ENCODE measurements around the gene BCAS1.

Gene BCAS1

DNA sequence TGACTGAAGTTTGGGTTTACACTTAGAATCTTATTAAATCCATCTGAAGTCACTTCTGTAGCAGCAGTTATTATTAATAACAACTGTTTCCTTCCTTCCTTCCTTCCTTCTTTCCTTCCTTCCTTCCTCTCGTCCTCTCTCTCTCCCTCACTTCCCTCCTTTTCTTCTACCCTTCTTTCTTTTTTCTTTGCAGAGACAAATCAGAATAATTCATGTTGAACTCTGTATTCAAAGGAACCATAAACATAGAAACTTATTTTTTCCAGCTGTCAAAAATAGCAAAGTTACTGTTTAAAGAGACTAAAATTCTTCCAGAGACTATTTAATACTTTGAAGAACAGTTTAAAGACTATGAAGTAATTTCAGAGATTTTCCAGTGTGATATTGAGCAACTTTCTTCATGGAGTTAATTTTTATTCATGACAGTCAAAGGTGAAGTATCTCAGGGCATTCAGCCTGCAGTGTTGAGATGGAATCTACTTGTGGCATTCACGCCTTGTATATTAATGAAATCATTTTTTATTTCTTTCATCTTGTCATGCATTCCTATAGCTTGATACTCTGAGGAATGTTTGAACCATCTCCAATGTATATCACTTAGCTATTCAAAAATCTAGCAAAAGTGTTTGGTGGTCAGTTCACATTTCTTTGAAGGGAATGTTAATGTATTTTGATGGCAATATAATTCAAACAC lies 109.7 kb downstream of the BCAS1 start:
- no peak for DNase-seq (ENCODE audit: extremely low read depth, insufficient read length)
- no peaks in the 10 kb centered on the region for H3K36me3 ChIP-seq (ENCODE audit: control insufficient read depth, insufficient read depth, low read length)
- H3K4me3 ChIP-seq (replicated peaks; ENCODE audit: low read depth, low read length) = no peak overlapping the region
- TF ChIP-seq, protein P1, sequence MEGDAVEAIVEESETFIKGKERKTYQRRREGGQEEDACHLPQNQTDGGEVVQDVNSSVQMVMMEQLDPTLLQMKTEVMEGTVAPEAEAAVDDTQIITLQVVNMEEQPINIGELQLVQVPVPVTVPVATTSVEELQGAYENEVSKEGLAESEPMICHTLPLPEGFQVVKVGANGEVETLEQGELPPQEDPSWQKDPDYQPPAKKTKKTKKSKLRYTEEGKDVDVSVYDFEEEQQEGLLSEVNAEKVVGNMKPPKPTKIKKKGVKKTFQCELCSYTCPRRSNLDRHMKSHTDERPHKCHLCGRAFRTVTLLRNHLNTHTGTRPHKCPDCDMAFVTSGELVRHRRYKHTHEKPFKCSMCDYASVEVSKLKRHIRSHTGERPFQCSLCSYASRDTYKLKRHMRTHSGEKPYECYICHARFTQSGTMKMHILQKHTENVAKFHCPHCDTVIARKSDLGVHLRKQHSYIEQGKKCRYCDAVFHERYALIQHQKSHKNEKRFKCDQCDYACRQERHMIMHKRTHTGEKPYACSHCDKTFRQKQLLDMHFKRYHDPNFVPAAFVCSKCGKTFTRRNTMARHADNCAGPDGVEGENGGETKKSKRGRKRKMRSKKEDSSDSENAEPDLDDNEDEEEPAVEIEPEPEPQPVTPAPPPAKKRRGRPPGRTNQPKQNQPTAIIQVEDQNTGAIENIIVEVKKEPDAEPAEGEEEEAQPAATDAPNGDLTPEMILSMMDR (IDR thresholded peaks at IDR 0.05; ENCODE audit: insufficient read depth, low read length, poor library complexity, severe bottlenecking) = no peak
- H3K27me3 ChIP-seq (replicated peaks; ENCODE audit: control insufficient read depth, insufficient read depth, low read length) = no peaks in the 10 kb centered on the region

DNA sequence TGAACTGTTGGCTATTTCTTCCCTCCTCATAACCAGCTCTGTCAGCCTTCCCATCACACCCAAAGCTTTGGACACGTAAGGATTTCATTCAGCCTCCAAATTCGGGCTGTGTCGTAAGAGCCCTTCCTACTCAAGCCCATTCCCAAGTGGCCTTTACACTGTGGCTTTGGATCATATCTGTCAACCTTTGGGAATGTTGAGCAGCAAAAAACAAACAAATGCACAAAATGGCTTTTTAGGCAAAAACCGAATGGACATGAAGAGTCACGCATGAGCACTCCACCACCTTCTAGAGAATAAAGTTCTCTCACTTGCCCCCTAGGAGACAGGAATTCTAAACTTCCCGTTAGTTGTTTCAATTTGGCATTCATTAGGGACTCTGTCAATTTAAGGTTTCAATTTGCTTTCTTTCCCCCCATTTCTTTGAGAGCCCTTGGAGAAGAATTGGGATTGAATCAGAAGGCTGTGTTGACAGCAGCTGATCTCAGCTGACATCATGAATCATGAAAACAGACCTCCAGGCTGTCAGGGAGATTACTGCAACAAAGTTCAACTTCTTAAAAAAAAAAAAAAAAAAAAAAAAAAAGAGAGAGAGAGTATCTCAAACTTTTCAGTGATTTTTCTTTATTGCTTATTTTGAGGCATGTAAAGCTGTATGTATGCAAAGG lies 110.3 kb downstream of the BCAS1 start:
- H3K4me3 ChIP-seq (replicated peaks; ENCODE audit: low read depth, low read length) = no peak overlapping the region
- H3K36me3 ChIP-seq (ENCODE audit: control insufficient read depth, insufficient read depth, low read length) = no peaks in the 10 kb centered on the region
- TF ChIP-seq, protein P1 (IDR thresholded peaks at IDR 0.05; ENCODE audit: insufficient read depth, low read length, poor library complexity, severe bottlenecking) = no peak
- H3K27me3 ChIP-seq (replicated peaks; ENCODE audit: control insufficient read depth, insufficient read depth, low read length) = no peaks in the 10 kb centered on the region
- DNase-seq (ENCODE audit: extremely low read depth, insufficient read length) = no peak

DNA sequence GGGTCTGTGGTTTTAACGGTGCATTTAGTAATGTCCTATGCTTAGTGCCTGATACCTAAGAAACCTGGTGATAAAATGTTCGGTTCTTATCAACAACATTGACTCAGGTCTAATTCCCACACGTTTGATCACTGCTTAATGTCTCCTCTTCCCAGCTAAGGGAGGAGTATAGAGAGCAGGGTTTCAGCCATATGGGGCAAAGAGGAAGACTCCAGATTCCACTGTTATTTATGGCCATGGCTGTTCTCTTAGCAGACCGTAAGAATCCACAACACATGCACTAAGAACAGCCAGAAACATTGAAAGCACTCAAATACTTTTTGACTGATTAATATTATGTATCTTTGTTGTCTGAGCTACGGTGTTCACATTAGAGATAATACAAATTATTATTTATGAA lies 112.1 kb downstream of the BCAS1 start:
- no peak for DNase-seq (ENCODE audit: extremely low read depth, insufficient read length)
- no peaks in the 10 kb centered on the region for H3K27me3 ChIP-seq (replicated peaks; ENCODE audit: control insufficient read depth, insufficient read depth, low read length)
- no peak overlapping the region for H3K4me3 ChIP-seq (replicated peaks; ENCODE audit: low read depth, low read length)
- no peaks in the 10 kb centered on the region for H3K36me3 ChIP-seq (ENCODE audit: control insufficient read depth, insufficient read depth, low read length)
- TF ChIP-seq, protein P1 (IDR thresholded peaks at IDR 0.05; ENCODE audit: insufficient read depth, low read length, poor library complexity, severe bottlenecking) = no peak

DNA sequence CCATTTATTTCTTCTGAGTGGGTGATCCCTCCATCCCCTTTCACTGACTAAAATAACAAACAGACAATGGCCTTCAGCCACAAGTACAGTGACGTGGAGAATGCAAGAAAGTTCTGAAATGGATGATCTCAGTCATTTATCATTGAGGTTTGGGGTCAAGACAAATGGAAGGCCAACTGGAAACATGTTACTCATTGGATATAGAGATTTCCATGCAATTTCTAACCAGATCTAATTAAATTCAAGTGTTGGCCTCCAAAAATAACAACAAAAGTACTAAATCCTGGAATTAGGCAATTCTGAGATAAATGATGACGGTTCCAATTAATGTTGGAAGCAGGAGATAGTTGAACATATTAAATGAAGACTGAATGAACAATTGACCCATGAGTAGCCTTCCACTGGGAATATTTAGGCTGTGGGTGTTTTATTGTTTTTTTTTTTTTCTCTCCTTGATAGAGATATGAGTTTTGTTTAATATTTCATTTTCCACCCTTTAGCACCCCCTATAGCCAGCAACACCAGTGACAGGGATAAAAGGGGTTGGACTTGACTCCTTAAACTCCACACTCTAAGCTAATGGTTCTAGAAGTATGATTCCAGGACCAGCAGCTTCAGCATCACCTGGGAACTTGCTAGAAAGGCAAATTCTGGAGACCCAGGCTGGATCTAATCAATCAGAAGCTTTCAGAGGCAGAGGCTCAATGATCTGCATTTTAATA lies 112.8 kb downstream of the BCAS1 start:
- Histone ChIP-seq H3K4me3 (replicated peaks; ENCODE audit: low read depth, low read length) (no peak overlapping the region), H3K36me3 (ENCODE audit: control insufficient read depth, insufficient read depth, low read length) (no peaks in the 10 kb centered on the region), H3K27me3 (replicated peaks; ENCODE audit: control insufficient read depth, insufficient read depth, low read length) (no peaks in the 10 kb centered on the region)
- DNase-seq (ENCODE audit: extremely low read depth, insufficient read length) = no peak
- TF ChIP-seq, protein P1 (IDR thresholded peaks at IDR 0.05; ENCODE audit: insufficient read depth, low read length, poor library complexity, severe bottlenecking) = peak; percentile 12

DNA sequence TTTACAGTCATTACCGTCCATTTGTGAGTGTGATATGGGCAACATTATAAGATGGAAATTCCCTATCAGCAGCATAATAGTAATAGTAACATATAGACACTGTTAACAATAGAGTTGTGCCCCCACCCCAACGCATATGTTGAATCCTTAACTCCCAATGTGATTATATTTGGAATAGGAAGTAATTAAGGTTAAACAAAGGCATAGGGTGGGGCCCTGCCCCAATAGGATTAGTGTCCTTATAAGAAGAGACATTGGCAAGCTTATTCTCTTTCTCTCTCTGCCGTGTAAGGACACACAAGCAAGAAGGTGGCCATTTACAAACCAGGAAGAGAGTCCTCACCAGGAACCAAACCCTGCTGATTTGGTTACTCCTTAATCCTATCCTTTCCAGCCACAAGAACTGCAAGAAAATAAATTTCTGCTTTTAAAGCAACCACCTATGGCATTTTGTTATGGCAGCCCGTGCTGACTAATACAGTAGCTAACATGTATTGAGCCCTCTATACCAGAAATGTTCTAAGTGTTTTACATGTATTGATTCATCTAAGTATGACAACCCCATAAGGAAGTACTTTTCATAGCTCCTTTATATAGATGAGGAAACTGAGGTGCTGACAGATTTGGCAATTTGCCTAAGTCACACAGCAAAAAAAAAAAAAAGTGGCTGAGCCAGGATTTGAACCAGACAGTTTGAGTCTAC lies 114.2 kb downstream of the BCAS1 start:
- no peaks in the 10 kb centered on the region for H3K36me3 ChIP-seq (ENCODE audit: control insufficient read depth, insufficient read depth, low read length)
- H3K27me3 ChIP-seq (replicated peaks; ENCODE audit: control insufficient read depth, insufficient read depth, low read length) = no peaks in the 10 kb centered on the region
- DNase-seq (ENCODE audit: extremely low read depth, insufficient read length) = no peak
- no peak overlapping the region for H3K4me3 ChIP-seq (replicated peaks; ENCODE audit: low read depth, low read length)
- TF ChIP-seq, protein P1 (IDR thresholded peaks at IDR 0.05; ENCODE audit: insufficient read depth, low read length, poor library complexity, severe bottlenecking) = no peak
